ENCODE data around the gene OPTC.

GRCh38 chr1:203451836-203452784 is 41.8 kb upstream of the OPTC start:
- TF ChIP-seq ISL1 (CRISPR knock-in tag; IDR thresholded peaks at IDR 0.05), result no peak
- no peak for TF ChIP-seq ARNTL (CRISPR knock-in tag; IDR thresholded peaks at IDR 0.05; ENCODE audit: borderline replicate concordance, low read depth)
- TF ChIP-seq TCF4 (CRISPR knock-in tag; IDR thresholded peaks at IDR 0.05; ENCODE audit: borderline replicate concordance), result no peak
- TF ChIP-seq PATZ1 (CRISPR knock-in tag; IDR thresholded peaks at IDR 0.05; ENCODE audit: borderline replicate concordance), result no peak
- no peak for TF ChIP-seq ZNF8 (CRISPR knock-in tag; IDR thresholded peaks at IDR 0.05)
- TF ChIP-seq PPARA (CRISPR knock-in tag; IDR thresholded peaks at IDR 0.05; ENCODE audit: borderline replicate concordance), result no peak
- TF ChIP-seq ZC3H10 (CRISPR knock-in tag; IDR thresholded peaks at IDR 0.05), result no peak
- no peak for TF ChIP-seq ZFP3 (CRISPR knock-in tag; IDR thresholded peaks at IDR 0.05)
- TF ChIP-seq CSDC2 (CRISPR knock-in tag; IDR thresholded peaks at IDR 0.05), result no peak
- TF ChIP-seq RARB (CRISPR knock-in tag; IDR thresholded peaks at IDR 0.05), result no peak
- TF ChIP-seq GLIS3 (CRISPR knock-in tag; IDR thresholded peaks at IDR 0.05), result no peak
- TF ChIP-seq, protein P1, sequence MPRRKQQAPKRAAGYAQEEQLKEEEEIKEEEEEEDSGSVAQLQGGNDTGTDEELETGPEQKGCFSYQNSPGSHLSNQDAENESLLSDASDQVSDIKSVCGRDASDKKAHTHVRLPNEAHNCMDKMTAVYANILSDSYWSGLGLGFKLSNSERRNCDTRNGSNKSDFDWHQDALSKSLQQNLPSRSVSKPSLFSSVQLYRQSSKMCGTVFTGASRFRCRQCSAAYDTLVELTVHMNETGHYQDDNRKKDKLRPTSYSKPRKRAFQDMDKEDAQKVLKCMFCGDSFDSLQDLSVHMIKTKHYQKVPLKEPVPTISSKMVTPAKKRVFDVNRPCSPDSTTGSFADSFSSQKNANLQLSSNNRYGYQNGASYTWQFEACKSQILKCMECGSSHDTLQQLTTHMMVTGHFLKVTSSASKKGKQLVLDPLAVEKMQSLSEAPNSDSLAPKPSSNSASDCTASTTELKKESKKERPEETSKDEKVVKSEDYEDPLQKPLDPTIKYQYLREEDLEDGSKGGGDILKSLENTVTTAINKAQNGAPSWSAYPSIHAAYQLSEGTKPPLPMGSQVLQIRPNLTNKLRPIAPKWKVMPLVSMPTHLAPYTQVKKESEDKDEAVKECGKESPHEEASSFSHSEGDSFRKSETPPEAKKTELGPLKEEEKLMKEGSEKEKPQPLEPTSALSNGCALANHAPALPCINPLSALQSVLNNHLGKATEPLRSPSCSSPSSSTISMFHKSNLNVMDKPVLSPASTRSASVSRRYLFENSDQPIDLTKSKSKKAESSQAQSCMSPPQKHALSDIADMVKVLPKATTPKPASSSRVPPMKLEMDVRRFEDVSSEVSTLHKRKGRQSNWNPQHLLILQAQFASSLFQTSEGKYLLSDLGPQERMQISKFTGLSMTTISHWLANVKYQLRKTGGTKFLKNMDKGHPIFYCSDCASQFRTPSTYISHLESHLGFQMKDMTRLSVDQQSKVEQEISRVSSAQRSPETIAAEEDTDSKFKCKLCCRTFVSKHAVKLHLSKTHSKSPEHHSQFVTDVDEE (CRISPR knock-in tag; IDR thresholded peaks at IDR 0.05), result no peak

Data from SK-N-SH treated with all-trans-retinoic acid at 6 μM for 48 hours (cell line).